H9 (cell line): Measurements from ENCODE around the gene HAT1. TPM values are rescaled to one million over a fixed set of nuclear protein-coding genes. Genes with fewer than 3 reads are reported as not detected.
"Not testable (repeated sequence)": the region's sequence is repeated elsewhere in the genome, so short reads cannot be mapped to it uniquely, and the experiment has no call there.

Experiments
- DNase-seq: peaks from one replicate; pipeline ENCODE4 v3.0.0-alpha.2; 2017
- H2AFZ ChIP-seq: one replicate; pipeline ENCODE4 v1.6.1; 2013; ENCODE audit warnings: mild to moderate bottlenecking, low read length, control low read depth, moderate library complexity
- H2AK5ac ChIP-seq: 2 replicates; pipeline ENCODE4 v1.6.1; 2013; ENCODE audit warnings: low read length, control low read depth, mixed read lengths; ENCODE audit not compliant: insufficient read length
- H2BK120ac ChIP-seq: one replicate; pipeline ENCODE4 v1.6.1; 2013; ENCODE audit warnings: low read depth, mild to moderate bottlenecking, low read length, control low read depth, inconsistent platforms; ENCODE audit not compliant: poor library complexity, severe bottlenecking
- H2BK12ac ChIP-seq: 2 replicates; pipeline ENCODE4 v1.6.1; 2013; ENCODE audit warnings: low read length, control low read depth, mixed read lengths, low read depth; ENCODE audit not compliant: insufficient read length
- H2BK15ac ChIP-seq: 2 replicates; pipeline ENCODE4 v1.6.1; 2013; ENCODE audit warnings: low read depth, low read length, control low read depth
- H2BK20ac ChIP-seq: one replicate; pipeline ENCODE4 v1.6.1; 2013; ENCODE audit warnings: low read depth, mild to moderate bottlenecking, low read length, control low read depth, inconsistent platforms; ENCODE audit not compliant: poor library complexity, severe bottlenecking
- H2BK5ac ChIP-seq: 2 replicates; pipeline ENCODE4 v1.6.1; 2013; ENCODE audit warnings: low read length, control low read depth, mixed read lengths; ENCODE audit not compliant: insufficient read length
- H3K14ac ChIP-seq: 2 replicates; pipeline ENCODE4 v1.6.1; 2013; ENCODE audit warnings: low read length, control low read depth; ENCODE audit not compliant: insufficient read depth
- H3K18ac ChIP-seq: 2 replicates; pipeline ENCODE4 v1.6.1; 2013; ENCODE audit warnings: low read depth, mild to moderate bottlenecking, mixed read lengths, low read length, control low read depth; ENCODE audit not compliant: insufficient read length
- H3K23ac ChIP-seq: 2 replicates; pipeline ENCODE4 v1.6.1; 2013; ENCODE audit warnings: low read length, control low read depth, mixed read lengths, low read depth; ENCODE audit not compliant: insufficient read length
- H3K23me2 ChIP-seq: 2 replicates; pipeline ENCODE4 v1.6.1; 2013; ENCODE audit warnings: low read depth, mild to moderate bottlenecking, mixed read lengths, low read length, control low read depth; ENCODE audit not compliant: insufficient read length, poor library complexity, severe bottlenecking
- H3K27ac ChIP-seq: 2 replicates; pipeline ENCODE4 v1.5.1; 2013; ENCODE audit warnings: low read length, control low read depth, mixed read lengths, low read depth; ENCODE audit not compliant: insufficient read length
- H3K27me3 ChIP-seq: 2 replicates; pipeline ENCODE4 v1.6.1; 2013; ENCODE audit warnings: low read length, control low read depth, inconsistent platforms; ENCODE audit not compliant: insufficient read depth
- H3K4ac ChIP-seq: 2 replicates; pipeline ENCODE4 v1.6.1; 2013; ENCODE audit warnings: low read depth, mild to moderate bottlenecking, control low read depth, inconsistent platforms, low read length, moderate library complexity
- H3K4me1 ChIP-seq: 2 replicates; pipeline ENCODE4 v1.6.1; 2013; ENCODE audit warnings: low read length, control low read depth, inconsistent platforms; ENCODE audit not compliant: insufficient read depth
- H3K4me2 ChIP-seq: 2 replicates; pipeline ENCODE4 v1.6.1; 2013; ENCODE audit warnings: low read length, control low read depth, mixed read lengths; ENCODE audit not compliant: insufficient read length, insufficient read depth
- H3K56ac ChIP-seq: 2 replicates; pipeline ENCODE4 v1.6.1; 2013; ENCODE audit warnings: low read depth, mild to moderate bottlenecking, mixed read lengths, low read length, control low read depth; ENCODE audit not compliant: insufficient read length
- H3K79me1 ChIP-seq: 2 replicates; pipeline ENCODE4 v1.6.1; 2013; ENCODE audit warnings: low read depth, mild to moderate bottlenecking, moderate library complexity, low read length, control low read depth, inconsistent platforms; ENCODE audit not compliant: insufficient read depth, poor library complexity, severe bottlenecking
- H3K79me2 ChIP-seq: 2 replicates; pipeline ENCODE4 v1.6.1; 2013; ENCODE audit warnings: low read length, control low read depth, inconsistent platforms; ENCODE audit not compliant: insufficient read depth
- H3K9ac ChIP-seq: 2 replicates; pipeline ENCODE4 v1.6.1; 2013; ENCODE audit warnings: low read length, control low read depth, mixed read lengths; ENCODE audit not compliant: insufficient read length; ENCODE audit errors: extremely low read depth
- H3K9me3 ChIP-seq: one replicate; pipeline ENCODE4 v1.6.1; 2013; ENCODE audit warnings: low read depth, low read length, inconsistent platforms; ENCODE audit not compliant: control insufficient read depth
- H3T11ph ChIP-seq: one replicate; pipeline ENCODE4 v1.6.1; 2013; ENCODE audit warnings: mild to moderate bottlenecking, low read length, control low read depth, inconsistent platforms
- H4K20me1 ChIP-seq: one replicate; pipeline ENCODE4 v1.6.1; 2013; ENCODE audit not compliant: control insufficient read depth, insufficient read length, insufficient read depth
- H4K5ac ChIP-seq: 2 replicates; pipeline ENCODE4 v1.6.1; 2013; ENCODE audit warnings: low read depth, mild to moderate bottlenecking, mixed read lengths, low read length, control low read depth; ENCODE audit not compliant: insufficient read length
- H4K8ac ChIP-seq: replicated peaks from 2 replicates; pipeline ENCODE4 v1.6.1; 2013; ENCODE audit warnings: low read length, control low read depth, mixed read lengths, low read depth; ENCODE audit not compliant: insufficient read length
- H4K91ac ChIP-seq: 2 replicates; pipeline ENCODE4 v1.6.1; 2013; ENCODE audit warnings: low read depth, mild to moderate bottlenecking, moderate library complexity, mixed read lengths, low read length, control low read depth; ENCODE audit not compliant: insufficient read length
- H3K27ac Mint-ChIP-seq, 3 experiments: 2 replicates in 2 of 3; 3 replicates in 1 of 3; pipeline ENCODE4 v1.8.0; 2020 to 2021; ENCODE audit warnings: mixed read lengths in 3 of 3, mild to moderate bottlenecking in 1 of 3, moderate library complexity in 1 of 3
- H3K27me3 Mint-ChIP-seq: 2 replicates; pipeline ENCODE4 v1.8.0; 2021; ENCODE audit warnings: low read depth, mild to moderate bottlenecking, moderate library complexity, mixed read lengths
- H3K36me3 Mint-ChIP-seq, 3 experiments: 2 replicates in 2 of 3; 3 replicates in 1 of 3; pipeline ENCODE4 v1.8.0; 2020 to 2021; ENCODE audit warnings: low read depth in 3 of 3, mixed read lengths in 3 of 3; ENCODE audit not compliant: insufficient read depth in 1 of 3
- H3K4me1 Mint-ChIP-seq, 2 experiments: 2 replicates each; pipeline ENCODE4 v1.8.0; 2020; ENCODE audit warnings: mixed read lengths in 2 of 2
- H3K4me3 Mint-ChIP-seq, 2 experiments: 2 replicates in 1 of 2; 3 replicates in 1 of 2; pipeline ENCODE4 v1.8.0; 2020 to 2021; ENCODE audit warnings: mild to moderate bottlenecking in 2 of 2, mixed read lengths in 2 of 2, moderate library complexity in 1 of 2
- H3K9me3 Mint-ChIP-seq, 2 experiments: 2 replicates in 1 of 2; 3 replicates in 1 of 2; pipeline ENCODE4 v1.8.0; 2020; ENCODE audit warnings: mild to moderate bottlenecking in 2 of 2, mixed read lengths in 2 of 2, moderate library complexity in 1 of 2
- CTCF ChIP-seq: fragments of 200-600 bp; sonication (generic); conservative IDR thresholded peaks from 3 replicates; pipeline ENCODE4 v1.8.0; 2021; ENCODE audit warnings: antibody characterized with exemption, mild to moderate bottlenecking
- WGBS: extraction: QIAGEN DNeasy Blood & Tissue Kit; methylation state at CpG from one replicate; pipeline ENCODE4 v1.1.7; 2013; ENCODE audit warnings: missing lambda C conversion rate, low lambda C conversion rate, mixed read lengths; ENCODE audit not compliant: insufficient read length; ENCODE audit errors: extremely low coverage; 5-methylcytosine and 5-hydroxymethylcytosine counted together
- total RNA-seq: library from RNA; stranded (reverse); gene quantifications from 2 replicates; pipeline ENCODE4 v1.2.1, GENCODE V29; 2021

Gene HAT1
- total RNA-seq, 1 experiment from 2014 or later: 73.0 TPM

DNA sequence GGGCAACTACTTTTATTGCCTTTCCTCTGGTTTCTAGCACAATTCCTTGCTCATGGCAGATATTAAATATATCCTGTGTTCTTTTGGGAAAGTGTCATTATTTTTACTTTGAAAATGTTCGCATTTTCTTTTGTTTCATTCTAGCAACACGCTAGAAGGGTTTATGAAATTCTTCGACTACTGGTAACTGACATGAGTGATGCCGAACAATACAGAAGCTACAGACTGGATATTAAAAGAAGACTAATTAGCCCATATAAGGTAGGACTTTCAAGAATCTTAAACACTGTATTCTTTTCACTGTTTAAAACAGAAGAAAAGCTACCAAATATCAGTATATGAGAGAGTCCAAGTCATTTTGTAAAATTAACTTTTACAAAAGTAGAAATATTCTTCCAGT, 56.8 kb downstream of the HAT1 start:
- H3K9ac ChIP-seq: no peak overlapping the region
- H2BK5ac ChIP-seq: no peak overlapping the region
- H3K79me2 ChIP-seq: no peaks in the 10 kb centered on the region
- H4K8ac ChIP-seq: no peak overlapping the region
- no peak overlapping the region for H3K27ac ChIP-seq
- no peak overlapping the region for H3K4me2 ChIP-seq
- H3K14ac ChIP-seq: no peak overlapping the region
- H2BK12ac ChIP-seq: no peak overlapping the region
- H3K23ac ChIP-seq: no peak overlapping the region
- H3K9me3 ChIP-seq: no peaks in the 10 kb centered on the region
- no peak overlapping the region for H3K56ac ChIP-seq
- no peak for DNase-seq
- Mint-ChIP-seq H3K4me1 (no peaks in the 10 kb centered on the region), H3K36me3 (peaks cover 25 to 65% (median 63%) of the 10 kb centered on the region in 3 experiments; a peak in 6 of 7 replicates), H3K27ac (no peak overlapping the region), H3K27me3 (no peaks in the 10 kb centered on the region), H3K9me3 (no peaks in the 10 kb centered on the region), H3K4me3 (no peak overlapping the region)
- H4K91ac ChIP-seq: no peak overlapping the region
- no peak for TF ChIP-seq CTCF
- no peak overlapping the region for H3K18ac ChIP-seq
- H2BK20ac ChIP-seq: no peak overlapping the region
- no peaks in the 10 kb centered on the region for H3K4me1 ChIP-seq
- WGBS: no CpG with 5 or more reads among the region's 4 CpGs
- no peak overlapping the region for H3T11ph ChIP-seq
- no peak overlapping the region for H4K5ac ChIP-seq
- H3K4ac ChIP-seq: no peak overlapping the region
- H2BK15ac ChIP-seq: no peak overlapping the region
- no peaks in the 10 kb centered on the region for H4K20me1 ChIP-seq
- no peak overlapping the region for H2AFZ ChIP-seq
- no peaks in the 10 kb centered on the region for H3K79me1 ChIP-seq
- H2AK5ac ChIP-seq: no peak overlapping the region
- H3K27me3 ChIP-seq: no peaks in the 10 kb centered on the region
- no peaks in the 10 kb centered on the region for H3K23me2 ChIP-seq
- no peak overlapping the region for H2BK120ac ChIP-seq

DNA sequence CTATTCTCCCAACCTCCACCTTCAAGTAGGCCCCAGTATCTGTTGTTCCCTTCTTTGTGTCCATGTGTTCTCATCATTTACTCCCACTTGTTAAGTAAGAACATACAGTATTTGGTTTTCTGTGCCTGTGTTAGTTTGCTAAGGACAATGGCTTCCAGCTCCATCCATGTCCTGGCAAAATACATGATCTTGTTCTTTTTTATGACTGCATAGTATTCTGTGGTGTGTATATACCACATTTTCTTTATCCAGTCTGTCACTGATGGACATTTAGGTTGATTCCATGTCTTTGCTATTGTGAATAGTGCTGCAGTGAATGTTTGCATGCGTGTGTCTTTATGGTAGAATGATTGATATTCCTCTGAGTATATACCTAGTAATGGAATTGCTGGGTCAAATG, 61.7 kb downstream of the HAT1 start:
- not testable (repeated sequence) for H2BK120ac ChIP-seq, H2AFZ ChIP-seq, H3K18ac ChIP-seq, H3K4ac ChIP-seq, H3K4me2 ChIP-seq, H3T11ph ChIP-seq, H3K4me1 Mint-ChIP-seq, H3K23ac ChIP-seq, H3K56ac ChIP-seq, H2BK15ac ChIP-seq, H2BK20ac ChIP-seq, H3K79me1 ChIP-seq, H3K4me3 Mint-ChIP-seq, DNase-seq, H4K20me1 ChIP-seq, H3K27ac ChIP-seq, H3K23me2 ChIP-seq, H2AK5ac ChIP-seq, H3K9ac ChIP-seq, H4K5ac ChIP-seq, H2BK12ac ChIP-seq, H3K14ac ChIP-seq, H3K27me3 ChIP-seq, H3K27me3 Mint-ChIP-seq, H3K4me1 ChIP-seq, H3K9me3 Mint-ChIP-seq, H4K8ac ChIP-seq, H4K91ac ChIP-seq, H3K27ac Mint-ChIP-seq, H2BK5ac ChIP-seq, H3K9me3 ChIP-seq, H3K79me2 ChIP-seq
- H3K36me3 Mint-ChIP-seq: peaks cover 13 to 37% (median 32%) of the 10 kb centered on the region in 3 experiments; a peak in 6 of 7 replicates
- no CpG with 5 or more reads among the region's 1 CpG for WGBS
